GM18499 (cell line): Measurements from ENCODE around the gene RANBP9.
A peak's percentile ranks its signal among the peaks of the same experiment; 100 is the strongest.

Experiments used
- ATAC-seq: cut with Tn5 transposase; IDR thresholded peaks from one replicate; pipeline ENCODE4 v1.9.1; 2021; ENCODE audit warnings: moderate number of reproducible peaks; ENCODE audit not compliant: insufficient read depth, unreplicated experiment

Gene RANBP9

GRCh38 chr6:13660893-13661292, 50.7 kb downstream of the RANBP9 start:
- ATAC-seq = no peak

GRCh38 chr6:13660273-13660672, 51.4 kb downstream of the RANBP9 start:
- no peak for ATAC-seq

GRCh38 chr6:13655700-13656099, 55.9 kb downstream of the RANBP9 start:
- ATAC-seq = no peak

GRCh38 chr6:13654496-13654895, 57.1 kb downstream of the RANBP9 start:
- ATAC-seq = no peak

GRCh38 chr6:13653296-13653695, 58.3 kb downstream of the RANBP9 start:
- no peak for ATAC-seq

- no peak for ATAC-seq
Measured at GRCh38 chr6:13649393-13649792, 62.2 kb downstream of the RANBP9 start.

GRCh38 chr6:13648850-13649249, 62.8 kb downstream of the RANBP9 start:
- ATAC-seq = no peak

- no peak for ATAC-seq
Measured at GRCh38 chr6:13643125-13643524, 68.5 kb downstream of the RANBP9 start.

GRCh38 chr6:13641315-13641714, 70.3 kb downstream of the RANBP9 start:
- no peak for ATAC-seq

GRCh38 chr6:13638626-13639025, 73.0 kb downstream of the RANBP9 start:
- ATAC-seq = no peak

GRCh38 chr6:13638014-13638413, 73.6 kb downstream of the RANBP9 start:
- no peak for ATAC-seq

- ATAC-seq = no peak
Measured at GRCh38 chr6:13635948-13636658, 75.5 kb downstream of the RANBP9 start.

GRCh38 chr6:13633343-13633742, 78.3 kb downstream of the RANBP9 start:
- ATAC-seq = no peak

GRCh38 chr6:13630499-13630898, 81.1 kb downstream of the RANBP9 start:
- ATAC-seq = no peak

GRCh38 chr6:13629459-13630116, 82.0 kb downstream of the RANBP9 start:
- ATAC-seq = no peak

- no peak for ATAC-seq
Measured at GRCh38 chr6:13624871-13625288, 86.8 kb downstream of the RANBP9 start.

- ATAC-seq = no peak
Measured at GRCh38 chr6:13617066-13617465, 94.6 kb downstream of the RANBP9 start.

- no peak for ATAC-seq
Measured at GRCh38 chr6:13615792-13616120, 95.9 kb downstream of the RANBP9 start.

- ATAC-seq = peak; percentile 65
Measured at GRCh38 chr6:13614926-13615791, 96.5 kb downstream of the RANBP9 start, which contains the start of gene NOL7. NOL7 (plus strand) TSS chr6:13615335; CDS start chr6:13615359, 24 bp downstream.

GRCh38 chr6:13614126-13614925, 97.3 kb downstream of the RANBP9 start:
- no peak for ATAC-seq
